Endothelial cell (in vitro differentiated cells): ENCODE measurements around the gene PHACTR1. TPM values are rescaled to one million over a fixed set of nuclear protein-coding genes. Genes with fewer than 3 reads are reported as not detected.
"Not testable (repeated sequence)": the region's sequence is repeated elsewhere in the genome, so short reads cannot be mapped to it uniquely, and the experiment has no call there.

Source experiments
- DNase-seq: peaks from one replicate; pipeline ENCODE4 v3.0.0; 2021; ENCODE audit warnings: low spot score
- H3K27ac Mint-ChIP-seq: one replicate; pipeline ENCODE4 v1.8.0; 2021; ENCODE audit warnings: mixed read lengths, inconsistent platforms; ENCODE audit not compliant: unreplicated experiment
- H3K27me3 Mint-ChIP-seq: one replicate; pipeline ENCODE4 v1.8.0; 2021; ENCODE audit warnings: mild to moderate bottlenecking, moderate library complexity, mixed read lengths, inconsistent platforms; ENCODE audit not compliant: unreplicated experiment
- H3K36me3 Mint-ChIP-seq: one replicate; pipeline ENCODE4 v1.8.0; 2021; ENCODE audit warnings: mild to moderate bottlenecking, low read depth, mixed read lengths, inconsistent platforms; ENCODE audit not compliant: unreplicated experiment
- H3K4me1 Mint-ChIP-seq: one replicate; pipeline ENCODE4 v1.8.0; 2021; ENCODE audit warnings: mild to moderate bottlenecking, mixed read lengths, inconsistent platforms; ENCODE audit not compliant: unreplicated experiment
- H3K4me3 Mint-ChIP-seq: one replicate; pipeline ENCODE4 v1.8.0; 2021; ENCODE audit warnings: mild to moderate bottlenecking, mixed read lengths, inconsistent platforms; ENCODE audit not compliant: unreplicated experiment
- H3K9me3 Mint-ChIP-seq: one replicate; pipeline ENCODE4 v1.8.0; 2021; ENCODE audit warnings: mixed read lengths, inconsistent platforms; ENCODE audit not compliant: unreplicated experiment
- total RNA-seq: library from RNA; stranded (reverse); fragmentation: NEBNext Ultra II Directional; extraction: Animal tissue kit (Norgen Biotek cat#: 25700); gene quantifications from one replicate; pipeline ENCODE4 v1.2.1, GENCODE V29; 2021; ENCODE audit not compliant: unreplicated experiment
- TF ChIP-seq, protein P1 (sequence below): fragments of 200-600 bp; sonication (generic); IDR thresholded peaks from one replicate; pipeline ENCODE4 v1.5.0; 2021; ENCODE audit warnings: antibody characterized with exemption; ENCODE audit not compliant: unreplicated experiment

PHACTR1 gene
- total RNA-seq, 1 donor from 2014 or later: 39.9 TPM

- Mint-ChIP-seq H3K27me3 (no peaks in the 10 kb centered on the region), H3K4me3 (no peak overlapping the region), H3K9me3 (no peaks in the 10 kb centered on the region), H3K27ac (no peak overlapping the region), H3K4me1 (peaks cover 4% of the 10 kb centered on the region), H3K36me3 (no peaks in the 10 kb centered on the region)
- TF ChIP-seq, protein P1, sequence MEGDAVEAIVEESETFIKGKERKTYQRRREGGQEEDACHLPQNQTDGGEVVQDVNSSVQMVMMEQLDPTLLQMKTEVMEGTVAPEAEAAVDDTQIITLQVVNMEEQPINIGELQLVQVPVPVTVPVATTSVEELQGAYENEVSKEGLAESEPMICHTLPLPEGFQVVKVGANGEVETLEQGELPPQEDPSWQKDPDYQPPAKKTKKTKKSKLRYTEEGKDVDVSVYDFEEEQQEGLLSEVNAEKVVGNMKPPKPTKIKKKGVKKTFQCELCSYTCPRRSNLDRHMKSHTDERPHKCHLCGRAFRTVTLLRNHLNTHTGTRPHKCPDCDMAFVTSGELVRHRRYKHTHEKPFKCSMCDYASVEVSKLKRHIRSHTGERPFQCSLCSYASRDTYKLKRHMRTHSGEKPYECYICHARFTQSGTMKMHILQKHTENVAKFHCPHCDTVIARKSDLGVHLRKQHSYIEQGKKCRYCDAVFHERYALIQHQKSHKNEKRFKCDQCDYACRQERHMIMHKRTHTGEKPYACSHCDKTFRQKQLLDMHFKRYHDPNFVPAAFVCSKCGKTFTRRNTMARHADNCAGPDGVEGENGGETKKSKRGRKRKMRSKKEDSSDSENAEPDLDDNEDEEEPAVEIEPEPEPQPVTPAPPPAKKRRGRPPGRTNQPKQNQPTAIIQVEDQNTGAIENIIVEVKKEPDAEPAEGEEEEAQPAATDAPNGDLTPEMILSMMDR: no peak
- DNase-seq: no peak
Measured at GRCh38 chr6:12720310-12720709, 3.7 kb downstream of the PHACTR1 start.

GRCh38 chr6:12725263-12725662 lies 8.7 kb downstream of the PHACTR1 start:
- Mint-ChIP-seq H3K4me3 (no peak overlapping the region), H3K27ac (no peak overlapping the region), H3K9me3 (no peaks in the 10 kb centered on the region), H3K36me3 (no peaks in the 10 kb centered on the region), H3K27me3 (peaks cover 3% of the 10 kb centered on the region), H3K4me1 (peaks cover 6% of the 10 kb centered on the region)
- TF ChIP-seq, protein P1: no peak
- no peak for DNase-seq

DNA sequence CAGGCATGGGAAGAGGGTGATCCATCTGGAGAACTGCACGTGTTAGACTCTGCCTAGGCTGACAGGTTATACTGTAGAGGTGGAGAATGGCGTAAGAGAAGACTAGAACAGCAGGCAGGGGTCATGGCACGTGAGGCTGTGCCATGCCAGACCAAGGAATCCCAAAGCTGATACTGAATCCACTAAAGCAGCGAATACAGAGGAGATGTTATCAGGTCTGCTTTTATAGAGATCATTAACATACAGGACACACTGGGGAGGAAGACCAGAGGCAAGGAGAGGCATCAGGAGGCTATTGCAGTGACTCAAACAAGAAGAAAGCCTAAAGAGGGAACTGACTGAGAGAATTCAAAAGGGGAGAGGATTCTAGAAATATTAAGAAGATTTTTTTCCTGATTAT lies 12.9 kb downstream of the PHACTR1 start:
- Mint-ChIP-seq H3K9me3 (no peaks in the 10 kb centered on the region), H3K4me1 (peaks cover 6% of the 10 kb centered on the region), H3K4me3 (no peak overlapping the region), H3K36me3 (no peaks in the 10 kb centered on the region), H3K27ac (no peak overlapping the region), H3K27me3 (peaks cover 3% of the 10 kb centered on the region)
- TF ChIP-seq, protein P1: no peak
- no peak for DNase-seq

DNA sequence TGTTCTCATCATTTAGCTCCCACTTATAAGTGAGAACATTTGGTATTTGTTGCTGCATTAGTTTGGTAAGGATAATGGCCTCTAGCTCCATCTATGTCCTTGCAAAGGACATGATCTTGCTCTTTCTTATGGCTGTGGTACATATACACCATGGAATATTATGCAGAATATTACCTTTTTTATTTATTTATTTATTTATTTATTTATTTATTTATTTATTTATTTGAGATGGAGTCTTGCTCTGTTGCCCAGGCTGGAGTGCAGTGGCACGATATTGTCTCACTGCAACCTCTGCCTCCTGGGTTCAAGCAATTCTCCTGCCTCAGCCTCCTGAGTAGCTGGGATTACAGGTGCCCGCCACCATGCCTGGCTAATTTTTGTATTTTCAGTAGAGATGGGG lies 14.2 kb downstream of the PHACTR1 start:
- not testable (repeated sequence) for H3K9me3 Mint-ChIP-seq, H3K27me3 Mint-ChIP-seq, H3K4me1 Mint-ChIP-seq, H3K27ac Mint-ChIP-seq, H3K36me3 Mint-ChIP-seq, DNase-seq, H3K4me3 Mint-ChIP-seq

DNA sequence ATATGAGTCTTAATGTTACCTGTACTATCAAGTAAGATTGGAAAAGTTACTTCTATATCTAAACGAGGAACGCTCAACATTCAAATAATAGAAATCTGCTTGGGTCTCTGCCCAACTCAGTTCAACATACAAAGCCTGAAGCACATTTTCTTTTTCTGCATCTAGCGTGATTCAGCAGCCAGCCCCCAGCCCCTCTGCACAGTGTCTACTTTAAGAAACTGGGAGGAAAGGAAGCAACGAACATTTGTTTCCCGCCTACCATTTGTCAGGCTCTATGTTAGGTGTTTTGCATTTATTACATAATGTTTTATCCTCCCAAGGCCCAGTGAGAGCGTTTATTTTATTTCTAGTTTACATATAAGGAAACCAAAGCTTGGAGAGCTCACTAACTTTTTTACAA lies 17.3 kb downstream of the PHACTR1 start:
- Mint-ChIP-seq H3K27ac (no peak overlapping the region), H3K36me3 (no peaks in the 10 kb centered on the region), H3K27me3 (peaks cover 3% of the 10 kb centered on the region), H3K9me3 (no peaks in the 10 kb centered on the region), H3K4me3 (no peak overlapping the region), H3K4me1 (no peaks in the 10 kb centered on the region)
- TF ChIP-seq, protein P1: no peak
- no peak for DNase-seq

GRCh38 chr6:12735786-12736185 lies 19.2 kb downstream of the PHACTR1 start:
- Mint-ChIP-seq H3K27me3 (no peaks in the 10 kb centered on the region), H3K4me3 (no peak overlapping the region), H3K36me3 (no peaks in the 10 kb centered on the region), H3K4me1 (no peaks in the 10 kb centered on the region), H3K27ac (no peak overlapping the region), H3K9me3 (no peaks in the 10 kb centered on the region)
- DNase-seq: no peak
- TF ChIP-seq, protein P1: no peak
